ENCODE measurements around the gene CDK3. TPM values are rescaled to one million over a fixed set of nuclear protein-coding genes. Genes with fewer than 3 reads are reported as not detected.

Gene CDK3
- total RNA-seq, 8 experiments from 2014 or later = 3.5 to 11.0 (median 6.2) TPM

DNA sequence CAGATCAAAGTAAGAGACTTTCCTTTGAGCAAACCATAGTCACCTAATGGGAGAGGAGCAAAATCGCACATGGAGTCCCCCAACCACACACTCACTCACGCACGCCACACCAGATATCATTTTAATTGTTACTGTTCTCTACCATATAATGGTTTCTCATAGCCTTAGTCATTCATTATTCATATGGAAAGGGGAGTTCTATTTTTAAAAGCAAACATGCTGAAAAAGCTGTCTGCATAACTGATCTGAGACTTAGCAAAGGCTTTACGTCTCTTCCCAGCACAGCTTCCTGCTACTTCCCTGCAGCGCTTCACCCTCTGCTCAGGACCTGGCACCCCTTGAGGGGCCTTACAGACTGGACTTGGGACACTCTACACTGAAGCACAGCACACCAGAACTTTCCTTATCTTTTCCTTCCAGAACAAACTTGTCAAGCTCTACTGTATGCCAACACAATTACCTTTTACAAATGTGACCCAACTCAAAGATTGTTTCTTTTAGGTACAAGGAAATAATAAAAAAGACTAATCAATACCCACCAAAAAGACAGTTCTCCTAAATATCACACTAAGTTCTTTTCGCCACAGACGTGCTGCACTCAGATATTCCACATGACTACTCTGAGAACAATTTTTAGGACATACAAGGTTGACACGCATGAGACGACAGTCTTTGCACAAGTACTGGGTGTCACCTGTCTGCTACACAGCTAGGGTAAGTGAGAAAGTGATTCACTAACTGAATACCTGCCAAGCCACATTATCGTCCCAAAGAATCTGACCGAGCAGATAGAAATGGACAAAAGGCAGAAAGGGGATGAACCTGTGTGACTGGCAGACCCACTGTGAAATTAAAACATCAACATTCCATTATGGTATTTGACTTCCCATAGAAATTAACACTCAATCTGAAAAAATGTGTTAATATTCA is 50.1 kb downstream of the CDK3 start:
- in situ Hi-C loops (cut with MboI; ENCODE audit: low pct_unique_long_range_greater_than_20kb in 2 of 9, low sequenced_read_pairs in 9 of 9, unreplicated experiment in 9 of 9) = no loop called here
- ATAC-seq (replicated peaks in 6 of 8) = peak in 1 of 8 experiments; percentile 41
- peak overlapping the region in 1 of 2 donors; percentile 30 for H3K27ac ChIP-seq
- WGBS, 10 experiments = 69 to 100% (median 94%) methylated on average over 1 to 11 of the region's 11 CpGs; no CpG with 5 or more reads in 1 of the 10 experiments
- H3K4me1 ChIP-seq (replicated peaks in 1 of 2) = peaks cover 0 to 20% of the 10 kb centered on the region in 2 donors
- H3K4me3 ChIP-seq = no peak overlapping the region

DNA sequence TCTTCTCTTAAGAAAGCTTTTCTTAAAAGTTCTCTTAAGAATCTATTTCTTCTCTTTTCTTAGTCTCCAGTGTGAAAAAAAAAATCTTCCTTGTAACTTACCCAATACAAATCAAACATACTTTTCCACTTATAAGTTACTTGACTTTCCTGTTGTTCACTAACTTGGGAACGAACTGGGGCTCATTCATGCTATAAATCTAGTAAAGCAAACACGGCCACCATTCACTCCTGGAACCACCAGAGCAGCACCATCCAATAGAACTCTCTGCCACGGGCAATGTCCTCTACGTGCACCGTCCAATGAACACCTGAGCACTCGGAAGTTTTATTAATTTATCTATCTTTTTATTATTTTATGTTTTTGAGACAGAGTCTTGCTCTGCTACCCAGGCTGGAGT is 50.9 kb downstream of the CDK3 start:
- no peak for ATAC-seq (replicated peaks in 6 of 8)
- in situ Hi-C loops (cut with MboI; ENCODE audit: low pct_unique_long_range_greater_than_20kb in 2 of 9, low sequenced_read_pairs in 9 of 9, unreplicated experiment in 9 of 9) = no loop called here

GRCh38 chr17:76053246-76054111 is 52.8 kb downstream of the CDK3 start:
- peaks cover 0 to 20% of the 10 kb centered on the region in 2 donors for H3K4me1 ChIP-seq (replicated peaks in 1 of 2)

More for the DNA sequence above, 50.9 kb downstream of the CDK3 start:
- Histone ChIP-seq H3K4me1 (replicated peaks in 1 of 2) (peaks cover 0 to 20% of the 10 kb centered on the region in 2 donors), H3K4me3 (no peak overlapping the region), H3K27ac (no peak overlapping the region)
- WGBS, 10 experiments = 60 to 100% (median 83%) methylated on average over 1 to 6 of the region's 6 CpGs

GRCh38 chr17:76054112-76054476 is 53.4 kb downstream of the CDK3 start:
- Histone ChIP-seq H3K4me3 (no peak overlapping the region), H3K27ac (no peak overlapping the region), H3K4me1 (replicated peaks in 1 of 2) (peaks cover 0 to 14% of the 10 kb centered on the region in 2 donors)
- 20 to 100% (median 96%) methylated on average over 1 to 4 of the region's 4 CpGs; no CpG with 5 or more reads in 1 of the 10 experiments for WGBS, 10 experiments
- in situ Hi-C loops (cut with MboI; ENCODE audit: low pct_unique_long_range_greater_than_20kb in 2 of 9, low sequenced_read_pairs in 9 of 9, unreplicated experiment in 9 of 9) = no loop called here
- peak in 3 of 8 experiments; percentile 20 to 89 (median 85) for ATAC-seq (replicated peaks in 6 of 8)

More at GRCh38 chr17:76053246-76054111, 52.8 kb downstream of the CDK3 start:
- 67 to 100% (median 92%) methylated on average over 2 to 17 of the region's 17 CpGs; no CpG with 5 or more reads in 1 of the 10 experiments for WGBS, 10 experiments
- in situ Hi-C loops (cut with MboI; ENCODE audit: low pct_unique_long_range_greater_than_20kb in 2 of 9, low sequenced_read_pairs in 9 of 9, unreplicated experiment in 9 of 9) = no loop called here
- Histone ChIP-seq H3K27ac (no peak overlapping the region), H3K4me3 (no peak overlapping the region)
- peak in 3 of 8 experiments; percentile 33 to 71 (median 51) for ATAC-seq (replicated peaks in 6 of 8)

Other genes with a start within 250 kb of the CDK3 start
- gene GALK1, start 235.7 kb upstream of the CDK3 start, total RNA-seq = 10 to 100 TPM; 10.0 to 32.7 (median 16.4) TPM
- gene UNK, start 216.0 kb upstream of the CDK3 start, total RNA-seq = 10 to 100 TPM; 14.6 to 38.2 (median 20.0) TPM
- gene UNC13D, start 156.5 kb upstream of the CDK3 start, total RNA-seq = 1 to 10 TPM in 7 of 8 experiments, under 1 TPM in 1; 0.87 to 9.1 (median 2.7) TPM
- 10 to 100 TPM; 51.3 to 86.5 (median 60.1) TPM for gene WBP2, start 145.5 kb upstream of the CDK3 start, total RNA-seq
- gene TRIM47, start 122.3 kb upstream of the CDK3 start, total RNA-seq = 10 to 100 TPM in 2 of 8 experiments, 1 to 10 TPM in 5, under 1 TPM in 1; 0.67 to 15.1 (median 4.8) TPM
- gene TRIM65, start 103.9 kb upstream of the CDK3 start, total RNA-seq = 10 to 100 TPM in 7 of 8 experiments, 1 to 10 TPM in 1; 8.7 to 22.5 (median 13.4) TPM
- 10 to 100 TPM; 31.1 to 77.0 (median 47.0) TPM for gene MRPL38, start 96.0 kb upstream of the CDK3 start, total RNA-seq
- gene FBF1, start 59.8 kb upstream of the CDK3 start, total RNA-seq = 10 to 100 TPM in 3 of 8 experiments, 1 to 10 TPM in 5; 4.8 to 14.7 (median 7.6) TPM
- 100 to 1,000 TPM in 1 of 8 experiments, 10 to 100 TPM in 7; 14.6 to 106 (median 32.4) TPM for gene ACOX1, start 21.7 kb upstream of the CDK3 start, total RNA-seq
- gene TEN1, start 21.6 kb upstream of the CDK3 start, total RNA-seq = 10 to 100 TPM in 6 of 8 experiments, 1 to 10 TPM in 2; 7.8 to 29.8 (median 15.4) TPM
- 1 to 10 TPM in 1 of 8 experiments, under 1 TPM in 6, not detected in 1; 0.05 to 1.0 (median 0.59) TPM for gene EVPL, start 26.5 kb downstream of the CDK3 start, total RNA-seq
- gene SRP68, start 71.7 kb downstream of the CDK3 start, total RNA-seq = 10 to 100 TPM; 21.2 to 70.9 (median 36.4) TPM
- gene GALR2, start 73.9 kb downstream of the CDK3 start, total RNA-seq = under 1 TPM in 6 of 8 experiments, not detected in 2; 0.11 to 0.81 (median 0.46) TPM
- 10 to 100 TPM; 13.1 to 37.3 (median 20.9) TPM for gene ZACN, start 78.3 kb downstream of the CDK3 start, total RNA-seq
- gene EXOC7, start 102.9 kb downstream of the CDK3 start, total RNA-seq = 100 to 1,000 TPM in 1 of 8 experiments, 10 to 100 TPM in 7; 39.6 to 105 (median 64.7) TPM
- 10 to 100 TPM in 1 of 8 experiments, 1 to 10 TPM in 4, under 1 TPM in 3; 0.41 to 83.2 (median 3.0) TPM for gene FOXJ1, start 140.4 kb downstream of the CDK3 start, total RNA-seq
- gene RNF157, start 239.6 kb downstream of the CDK3 start, total RNA-seq = 10 to 100 TPM in 7 of 8 experiments, 1 to 10 TPM in 1; 1.7 to 36.9 (median 25.6) TPM